GM19025 (cell line): Measurements from ENCODE around the gene PMFBP1.

Experiments used
- ATAC-seq: cut with Tn5 transposase; IDR thresholded peaks from one replicate; pipeline ENCODE4 v1.9.1; 2021; ENCODE audit warnings: mild to moderate bottlenecking, low read depth, moderate library complexity; ENCODE audit not compliant: unreplicated experiment

PMFBP1 gene

GRCh38 chr16:72137380-72138063, 34.4 kb downstream of the PMFBP1 start:
- no peak for ATAC-seq

- no peak for ATAC-seq
These were observed 37.4 kb downstream of the PMFBP1 start for GRCh38 chr16:72134507-72134906.

GRCh38 chr16:72132726-72133125, 39.2 kb downstream of the PMFBP1 start:
- no peak for ATAC-seq

- no peak for ATAC-seq
These were observed 40.9 kb downstream of the PMFBP1 start for GRCh38 chr16:72131036-72131435.

GRCh38 chr16:72129976-72130656, 41.8 kb downstream of the PMFBP1 start:
- no peak for ATAC-seq

- ATAC-seq: no peak
These were observed 43.3 kb downstream of the PMFBP1 start for GRCh38 chr16:72128701-72129100.

GRCh38 chr16:72126429-72126765, 45.6 kb downstream of the PMFBP1 start:
- no peak for ATAC-seq

- no peak for ATAC-seq
These were observed 46.1 kb downstream of the PMFBP1 start for GRCh38 chr16:72125635-72126428.

GRCh38 chr16:72124761-72125634, 47.0 kb downstream of the PMFBP1 start:
- ATAC-seq: no peak

- no peak for ATAC-seq
These were observed 47.8 kb downstream of the PMFBP1 start for GRCh38 chr16:72124148-72124547.

GRCh38 chr16:72123426-72123825, 48.5 kb downstream of the PMFBP1 start:
- no peak for ATAC-seq

GRCh38 chr16:72122916-72123315, 49.0 kb downstream of the PMFBP1 start:
- no peak for ATAC-seq

- ATAC-seq: no peak
These were observed 49.6 kb downstream of the PMFBP1 start for GRCh38 chr16:72122308-72122707.

GRCh38 chr16:72120026-72120425, 51.9 kb downstream of the PMFBP1 start:
- no peak for ATAC-seq

GRCh38 chr16:72113616-72113945, 58.4 kb downstream of the PMFBP1 start:
- no peak for ATAC-seq

GRCh38 chr16:72112906-72113615, 58.9 kb downstream of the PMFBP1 start:
- ATAC-seq: no peak

GRCh38 chr16:72112452-72112792, 59.5 kb downstream of the PMFBP1 start:
- ATAC-seq: no peak

- ATAC-seq: no peak
These were observed 60.1 kb downstream of the PMFBP1 start for GRCh38 chr16:72111657-72112451.
